C4-2B (cell line): ENCODE data around the gene MAN2B1.

ENCODE experiments used
- CTCF ChIP-seq: fragments of 450-650 bp; conservative IDR thresholded peaks from 2 replicates; pipeline ENCODE4 v1.5.1; 2017; ENCODE audit warnings: mild to moderate bottlenecking
- ZFX ChIP-seq: fragments of 450-650 bp; IDR thresholded peaks from 2 replicates; pipeline ENCODE4 v1.6.1; 2017

GRCh38 chr19:12695997-12696365 is 29.4 kb upstream of the MAN2B1 start:
- TF ChIP-seq CTCF: no peak
- TF ChIP-seq ZFX: no peak
